Endometrial microvascular endothelial cells (primary cell): Measurements from ENCODE around the gene INSIG1. TPM values are rescaled to one million over a fixed set of nuclear protein-coding genes. Genes with fewer than 3 reads are reported as not detected.

Experiments
- in situ Hi-C: cut with HindIII; loops from 2 replicates; pipeline ENCODE4 v1.10.0; 2017; ENCODE audit warnings: low sequenced_read_pairs, low pct_unique_long_range_greater_than_20kb; ENCODE audit errors: inconsistent ontology term
- total RNA-seq: library from RNA; depleted of rRNA; stranded (reverse); fragments of >200 nt; gene quantifications from one replicate; pipeline ENCODE4 v1.2.3, GENCODE V29; 2015; ENCODE audit errors: inconsistent ontology term

Gene INSIG1
- total RNA-seq, 1 donor from 2014 or later: 77.6 TPM

- in situ Hi-C loops: no loop called here
These were observed 726 bp upstream of the INSIG1 start for GRCh38 chr7:155296788-155297516.

- in situ Hi-C loops: no loop called here
These were observed 683 bp downstream of the INSIG1 start for GRCh38 chr7:155298288-155298833.

DNA sequence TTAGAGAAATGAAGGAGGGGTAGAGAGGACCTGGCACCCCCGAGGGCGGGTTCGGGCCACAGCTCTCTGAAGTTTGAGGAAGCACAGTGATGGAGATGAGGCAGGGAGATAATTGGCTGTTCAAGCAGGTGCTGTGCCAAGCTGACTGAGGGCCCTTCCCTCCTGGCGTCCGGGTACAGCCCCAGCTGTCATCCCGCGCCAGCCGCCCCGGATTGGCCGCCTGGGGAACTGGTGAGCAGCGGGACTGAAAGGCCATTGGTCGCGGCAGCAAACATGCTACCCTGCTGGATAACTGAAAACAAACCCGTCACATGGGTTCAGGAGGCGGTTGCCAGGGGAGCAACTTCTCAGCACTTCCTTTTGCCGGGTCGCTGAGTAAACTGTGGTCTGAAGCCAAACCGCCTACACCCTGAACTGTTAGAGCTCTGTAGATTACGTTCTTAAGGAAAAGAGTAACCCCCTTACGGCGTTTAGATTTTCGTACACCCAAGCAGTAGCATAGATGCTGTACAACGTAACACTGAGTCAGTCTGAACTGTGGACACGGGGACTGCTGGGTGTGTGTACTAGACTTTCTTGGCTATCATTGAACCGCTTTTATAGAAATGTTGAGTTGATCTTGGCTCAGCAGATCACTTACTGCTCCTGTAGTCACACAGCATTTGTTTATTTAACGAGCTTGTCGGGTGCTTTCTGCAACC, 1.3 kb downstream of the INSIG1 start:
- in situ Hi-C loops: no loop called here

DNA sequence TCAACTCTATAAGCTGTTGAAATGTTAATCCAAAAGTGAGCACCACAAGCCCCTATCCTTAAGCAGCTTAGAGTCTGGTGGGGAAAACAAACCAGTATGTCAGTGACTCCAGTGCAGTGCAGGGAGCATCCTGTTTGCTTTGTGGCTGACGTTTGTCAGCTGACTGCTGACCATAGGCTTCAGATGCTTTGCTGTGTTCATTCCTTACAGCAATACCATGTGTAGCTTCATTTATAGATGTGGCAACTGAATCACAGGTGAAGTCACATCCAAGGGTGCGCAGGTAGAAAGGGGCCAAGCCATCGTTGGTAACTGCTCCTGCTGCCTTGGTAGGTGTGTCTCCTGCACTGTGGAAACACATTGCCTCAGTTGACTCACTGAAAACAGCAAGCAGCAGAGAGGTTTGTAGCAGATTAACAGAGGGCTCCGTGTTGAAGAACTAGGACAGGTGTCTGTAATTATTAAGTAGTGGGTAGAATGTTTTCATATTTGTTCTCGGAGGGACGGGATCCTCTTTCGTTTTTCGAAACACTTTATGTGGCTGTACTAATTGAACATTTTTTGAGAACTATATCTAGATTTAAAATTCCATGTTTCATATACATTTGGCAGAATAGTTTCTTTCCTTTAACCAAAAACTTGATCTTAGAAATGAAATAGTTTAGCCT, 2.0 kb downstream of the INSIG1 start:
- in situ Hi-C loops: loop anchor here (10.0 kb wide), 1 partner anchor 105 kb away; no protein-coding TSS in a partner anchor

DNA sequence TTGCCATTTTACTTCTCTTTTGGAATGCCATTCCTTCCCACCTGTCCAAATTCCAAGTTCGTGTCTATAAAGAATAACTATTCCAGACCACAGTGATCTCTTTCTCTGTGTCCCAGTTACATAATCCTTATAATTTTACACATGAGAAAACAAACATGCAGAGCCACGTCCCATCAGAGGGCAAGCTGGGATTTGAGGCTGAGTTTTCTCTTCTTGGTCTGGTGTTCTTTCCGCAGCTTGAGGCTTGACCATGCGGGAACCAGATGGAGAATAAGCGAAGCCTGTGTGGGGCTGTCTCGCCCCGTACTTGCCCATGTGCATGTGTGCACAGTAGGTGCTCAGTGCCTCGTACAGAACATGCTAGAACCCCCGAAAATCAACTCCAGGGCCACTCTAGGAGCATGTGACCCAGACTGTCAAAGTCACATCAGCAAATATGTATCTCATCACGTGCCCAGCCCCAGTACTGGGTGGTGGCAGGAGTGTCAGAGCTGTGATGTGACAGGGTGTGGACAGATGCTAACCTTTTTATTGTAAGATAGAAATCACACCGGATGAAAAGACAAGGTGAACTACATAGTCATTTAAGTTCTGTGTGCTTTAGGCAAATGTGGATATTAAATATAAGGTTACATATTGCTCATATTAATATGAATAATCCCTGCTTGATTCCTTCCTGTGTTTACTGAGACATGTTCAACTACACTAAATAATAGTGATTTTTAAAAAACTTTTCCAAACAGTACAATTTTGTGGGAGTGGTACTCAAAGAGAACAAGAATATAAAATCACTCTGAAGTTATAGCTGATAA, 3.2 kb downstream of the INSIG1 start:
- in situ Hi-C loops: loop anchor here (10.0 kb wide), 1 partner anchor 106 kb away; no protein-coding TSS in a partner anchor

GRCh38 chr7:155303039-155303593, 5.4 kb downstream of the INSIG1 start:
- in situ Hi-C loops: loop anchor here (10.0 kb wide), 1 partner anchor 108 kb away; no protein-coding TSS in a partner anchor

DNA sequence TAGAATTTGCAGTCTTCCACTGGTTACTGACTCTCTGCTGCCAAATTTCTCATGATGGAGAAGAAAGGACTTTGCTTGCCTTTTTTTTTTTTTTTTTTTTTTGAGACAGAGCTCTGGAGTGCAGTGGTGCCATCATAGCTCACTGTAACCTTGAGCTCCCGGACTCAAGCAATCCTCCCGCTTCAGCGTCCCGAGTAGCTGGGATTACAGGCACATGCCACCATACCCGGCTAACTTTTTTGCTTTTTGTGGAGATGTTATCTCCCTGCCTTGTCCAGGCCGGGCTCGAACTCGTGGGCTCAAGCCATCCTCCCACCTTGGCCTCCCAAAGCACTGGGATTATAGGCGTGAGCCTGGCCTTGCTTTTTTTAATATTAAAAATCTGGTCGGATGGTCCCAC, 6.2 kb downstream of the INSIG1 start:
- in situ Hi-C loops: loop anchor here (10.0 kb wide), 1 partner anchor 109 kb away; no protein-coding TSS in a partner anchor

- in situ Hi-C loops: loop anchor here (10.0 kb wide), 1 partner anchor 111 kb away; no protein-coding TSS in a partner anchor
These were observed 7.7 kb downstream of the INSIG1 start for GRCh38 chr7:155305231-155305904.

GRCh38 chr7:155306673-155307470, 9.2 kb downstream of the INSIG1 start:
- in situ Hi-C loops: loop anchor here (10.0 kb wide), 1 partner anchor 112 kb away; no protein-coding TSS in a partner anchor

- in situ Hi-C loops: loop anchor here (10.0 kb wide), 1 partner anchor 114 kb away; no protein-coding TSS in a partner anchor
These were observed 10.8 kb downstream of the INSIG1 start for GRCh38 chr7:155308330-155309020.

GRCh38 chr7:155309021-155309338, 11.3 kb downstream of the INSIG1 start:
- in situ Hi-C loops: loop anchor here (10.0 kb wide), 1 partner anchor 114 kb away; no protein-coding TSS in a partner anchor

DNA sequence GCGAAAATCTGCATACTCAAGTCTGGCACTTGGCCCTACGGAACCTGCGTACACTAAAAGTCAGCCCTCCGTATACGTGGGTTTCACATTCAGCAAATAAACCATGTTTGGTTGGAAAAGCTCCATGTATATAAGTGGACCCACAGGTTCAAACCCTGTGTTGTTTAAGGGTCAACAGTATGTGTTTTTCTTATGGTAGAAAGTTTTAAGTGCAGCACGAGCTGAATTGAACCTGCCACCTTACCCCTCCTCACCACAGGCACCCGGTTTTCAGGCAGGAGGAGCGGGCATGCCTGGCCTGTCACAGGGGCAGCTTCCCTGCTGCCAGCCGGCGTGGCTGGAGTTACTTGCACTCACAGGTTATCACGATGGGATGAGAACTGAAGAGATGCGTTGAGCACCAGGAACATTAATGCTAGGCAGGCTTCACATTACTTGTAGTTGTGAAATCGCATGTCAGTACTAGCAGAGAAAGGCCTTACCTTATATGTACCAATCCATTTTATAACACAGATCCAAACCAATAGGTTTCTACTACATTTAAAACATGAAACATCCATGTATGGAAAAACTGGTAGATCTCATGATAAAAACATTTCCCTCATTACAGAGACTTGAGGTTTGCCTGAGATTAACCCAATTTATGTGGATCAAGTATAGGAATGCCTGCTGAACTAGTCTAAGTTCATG, 12.9 kb downstream of the INSIG1 start:
- in situ Hi-C loops: no loop called here

- in situ Hi-C loops: no loop called here
These were observed 14.3 kb downstream of the INSIG1 start for GRCh38 chr7:155311826-155312537.

DNA sequence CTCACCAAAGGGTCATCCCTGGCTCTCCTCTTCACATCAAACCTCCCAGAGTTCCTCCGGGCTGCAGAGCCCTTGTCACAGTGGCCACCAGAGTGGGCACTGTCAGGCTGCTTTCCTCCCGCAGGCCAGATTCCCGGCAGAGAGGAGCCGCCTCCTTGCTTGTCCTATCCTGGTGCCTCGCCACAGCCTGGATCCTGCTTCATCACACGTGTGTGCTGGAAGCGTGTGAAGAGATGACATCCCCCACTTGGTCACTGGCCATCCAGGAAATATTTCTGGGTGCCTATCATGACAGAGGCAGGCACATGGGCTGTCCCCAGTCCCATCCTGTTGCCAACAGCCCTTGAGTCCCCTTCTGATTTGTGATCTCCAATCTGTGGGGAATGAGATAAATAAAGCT, 15.0 kb downstream of the INSIG1 start:
- in situ Hi-C loops: no loop called here

DNA sequence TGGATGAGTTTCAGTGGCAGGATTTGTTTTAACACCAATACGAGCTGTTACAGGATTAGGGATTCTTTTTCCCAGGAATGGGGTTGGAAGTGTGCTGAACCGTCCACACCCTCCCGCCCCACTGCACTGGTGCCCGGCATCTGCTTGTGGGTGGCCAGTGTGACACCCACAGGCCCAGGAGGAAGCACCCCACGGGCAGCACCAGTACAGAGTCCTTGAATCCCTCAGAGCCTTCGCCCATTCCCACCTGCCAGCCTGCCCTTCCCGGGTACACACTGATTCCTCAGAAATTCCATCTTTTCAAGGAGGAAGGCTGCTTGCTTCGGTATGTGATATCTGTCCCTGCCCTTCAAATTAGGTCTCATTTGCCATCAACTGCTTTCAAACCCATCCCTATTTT, 15.4 kb downstream of the INSIG1 start:
- in situ Hi-C loops: no loop called here
